ENCODE measurements around the gene FAM83G.

The FAM83G gene

GRCh38 chr17:18967916-18968315, 36.6 kb downstream of the FAM83G start:
- Histone ChIP-seq H3K4me3 (ENCODE audit: severe bottlenecking) (no peak overlapping the region), H3K36me3 (ENCODE audit: low read depth) (peaks cover 26% of the 10 kb centered on the region), H3K9me3 (ENCODE audit: severe bottlenecking) (no peaks in the 10 kb centered on the region), H3K27me3 (ENCODE audit: insufficient read depth, poor library complexity, severe bottlenecking) (no peaks in the 10 kb centered on the region), H3K27ac (ENCODE audit: poor library complexity, severe bottlenecking) (peak overlapping the region; percentile 67), H3K4me1 (ENCODE audit: insufficient read depth, poor library complexity, severe bottlenecking) (peaks cover 29% of the 10 kb centered on the region)
- ATAC-seq (ENCODE audit: low read depth), result peak; percentile 69
- no peak for TF ChIP-seq CTCF (IDR thresholded peaks at IDR 0.05; ENCODE audit: poor library complexity, severe bottlenecking)
- DNase-seq (ENCODE audit: low spot score), result no peak

- no peak overlapping the region for H3K4me3 ChIP-seq (ENCODE audit: severe bottlenecking)
- peaks cover 29% of the 10 kb centered on the region for H3K4me1 ChIP-seq (ENCODE audit: insufficient read depth, poor library complexity, severe bottlenecking)
- peaks cover 25% of the 10 kb centered on the region for H3K36me3 ChIP-seq (ENCODE audit: low read depth)
- no peaks in the 10 kb centered on the region for H3K27me3 ChIP-seq (ENCODE audit: insufficient read depth, poor library complexity, severe bottlenecking)
- no peaks in the 10 kb centered on the region for H3K9me3 ChIP-seq (ENCODE audit: severe bottlenecking)
- no peak for TF ChIP-seq CTCF (IDR thresholded peaks at IDR 0.05; ENCODE audit: poor library complexity, severe bottlenecking)
- DNase-seq (ENCODE audit: low spot score) (no peak), ATAC-seq (ENCODE audit: low read depth) (0 out of 3 replicates have a peak, but pooled peaks have one; percentile 8)
- peak overlapping the region; percentile 67 for H3K27ac ChIP-seq (ENCODE audit: poor library complexity, severe bottlenecking)
These were observed 37.5 kb downstream of the FAM83G start for GRCh38 chr17:18966831-18967624.

GRCh38 chr17:18965530-18966236, 38.9 kb downstream of the FAM83G start:
- Histone ChIP-seq H3K9me3 (ENCODE audit: severe bottlenecking) (no peaks in the 10 kb centered on the region), H3K27me3 (ENCODE audit: insufficient read depth, poor library complexity, severe bottlenecking) (no peaks in the 10 kb centered on the region), H3K36me3 (ENCODE audit: low read depth) (peaks cover 13% of the 10 kb centered on the region), H3K4me3 (ENCODE audit: severe bottlenecking) (no peak overlapping the region), H3K27ac (ENCODE audit: poor library complexity, severe bottlenecking) (no peak overlapping the region), H3K4me1 (ENCODE audit: insufficient read depth, poor library complexity, severe bottlenecking) (peaks cover 29% of the 10 kb centered on the region)
- TF ChIP-seq CTCF (IDR thresholded peaks at IDR 0.05; ENCODE audit: poor library complexity, severe bottlenecking), result no peak
- DNase-seq (ENCODE audit: low spot score) (no peak), ATAC-seq (ENCODE audit: low read depth) (no peak)

GRCh38 chr17:18964550-18964949, 40.0 kb downstream of the FAM83G start:
- H3K4me3 ChIP-seq (ENCODE audit: severe bottlenecking), result no peak overlapping the region
- H3K36me3 ChIP-seq (ENCODE audit: low read depth), result peaks cover 4% of the 10 kb centered on the region
- H3K27ac ChIP-seq (ENCODE audit: poor library complexity, severe bottlenecking), result no peak overlapping the region
- H3K9me3 ChIP-seq (ENCODE audit: severe bottlenecking), result no peaks in the 10 kb centered on the region
- ATAC-seq (ENCODE audit: low read depth) (no peak), DNase-seq (ENCODE audit: low spot score) (peak; percentile 42)
- no peaks in the 10 kb centered on the region for H3K27me3 ChIP-seq (ENCODE audit: insufficient read depth, poor library complexity, severe bottlenecking)
- TF ChIP-seq CTCF (IDR thresholded peaks at IDR 0.05; ENCODE audit: poor library complexity, severe bottlenecking), result no peak
- peaks cover 23% of the 10 kb centered on the region for H3K4me1 ChIP-seq (ENCODE audit: insufficient read depth, poor library complexity, severe bottlenecking)

- Histone ChIP-seq H3K36me3 (ENCODE audit: low read depth) (no peaks in the 10 kb centered on the region), H3K9me3 (ENCODE audit: severe bottlenecking) (no peaks in the 10 kb centered on the region), H3K27me3 (ENCODE audit: insufficient read depth, poor library complexity, severe bottlenecking) (no peaks in the 10 kb centered on the region), H3K4me3 (ENCODE audit: severe bottlenecking) (no peak overlapping the region), H3K4me1 (ENCODE audit: insufficient read depth, poor library complexity, severe bottlenecking) (peaks cover 18% of the 10 kb centered on the region), H3K27ac (ENCODE audit: poor library complexity, severe bottlenecking) (no peak overlapping the region)
- no peak for TF ChIP-seq CTCF (IDR thresholded peaks at IDR 0.05; ENCODE audit: poor library complexity, severe bottlenecking)
- no peak for DNase-seq (ENCODE audit: low spot score)
- no peak for ATAC-seq (ENCODE audit: low read depth)
These were observed 40.6 kb downstream of the FAM83G start for GRCh38 chr17:18964018-18964351.
